ENCODE measurements around the gene RIBC2.
A peak's percentile ranks its signal among the peaks of the same experiment; 100 is the strongest.
"Not testable (repeated sequence)": the region's sequence is repeated elsewhere in the genome, so short reads cannot be mapped to it uniquely, and the experiment has no call there.

DNA sequence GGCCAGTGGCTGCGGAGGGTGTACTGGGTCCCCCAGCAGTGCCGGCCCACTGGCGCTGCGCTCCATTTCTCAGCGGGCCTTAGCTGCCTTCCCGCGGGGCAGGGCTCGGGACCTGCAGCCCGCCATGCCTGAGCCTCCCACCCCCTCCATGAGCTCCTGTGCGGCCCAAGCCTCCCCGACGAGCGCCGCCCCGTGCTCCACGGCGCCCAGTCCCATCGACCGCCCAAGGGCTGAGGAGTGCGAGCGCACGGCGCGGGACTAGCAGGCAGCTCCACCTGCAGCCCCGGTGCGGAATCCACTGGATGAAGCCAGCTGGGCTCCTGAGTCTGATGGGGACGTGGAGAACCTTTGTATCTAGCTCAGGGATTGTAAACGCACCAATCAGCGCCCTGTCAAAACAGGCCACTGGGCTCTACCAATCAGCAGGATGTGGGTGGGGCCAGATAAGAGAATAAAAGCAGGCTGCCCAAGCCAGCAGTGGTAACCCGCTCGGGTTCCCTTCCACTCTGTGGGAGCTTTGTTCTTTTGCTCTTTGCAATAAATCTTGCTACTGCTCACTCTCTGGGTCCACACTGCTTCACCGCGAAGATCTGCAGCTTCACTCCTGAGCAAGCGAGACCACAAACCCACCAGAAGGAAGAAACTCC is 23.5 kb downstream of the RIBC2 start:
- TF ChIP-seq, protein P1, sequence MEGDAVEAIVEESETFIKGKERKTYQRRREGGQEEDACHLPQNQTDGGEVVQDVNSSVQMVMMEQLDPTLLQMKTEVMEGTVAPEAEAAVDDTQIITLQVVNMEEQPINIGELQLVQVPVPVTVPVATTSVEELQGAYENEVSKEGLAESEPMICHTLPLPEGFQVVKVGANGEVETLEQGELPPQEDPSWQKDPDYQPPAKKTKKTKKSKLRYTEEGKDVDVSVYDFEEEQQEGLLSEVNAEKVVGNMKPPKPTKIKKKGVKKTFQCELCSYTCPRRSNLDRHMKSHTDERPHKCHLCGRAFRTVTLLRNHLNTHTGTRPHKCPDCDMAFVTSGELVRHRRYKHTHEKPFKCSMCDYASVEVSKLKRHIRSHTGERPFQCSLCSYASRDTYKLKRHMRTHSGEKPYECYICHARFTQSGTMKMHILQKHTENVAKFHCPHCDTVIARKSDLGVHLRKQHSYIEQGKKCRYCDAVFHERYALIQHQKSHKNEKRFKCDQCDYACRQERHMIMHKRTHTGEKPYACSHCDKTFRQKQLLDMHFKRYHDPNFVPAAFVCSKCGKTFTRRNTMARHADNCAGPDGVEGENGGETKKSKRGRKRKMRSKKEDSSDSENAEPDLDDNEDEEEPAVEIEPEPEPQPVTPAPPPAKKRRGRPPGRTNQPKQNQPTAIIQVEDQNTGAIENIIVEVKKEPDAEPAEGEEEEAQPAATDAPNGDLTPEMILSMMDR (IDR thresholded peaks at IDR 0.05), result peak in 1 of 6 experiments; percentile 5
- TF ChIP-seq POLR2A (IDR thresholded peaks at IDR 0.05), result not testable (repeated sequence)
